GM21447 (cell line): ENCODE measurements around the gene VDR.
"Not testable (repeated sequence)": the region's sequence is repeated elsewhere in the genome, so short reads cannot be mapped to it uniquely, and the experiment has no call there.

Experiments
- ATAC-seq: cut with Tn5 transposase; IDR thresholded peaks from one replicate; pipeline ENCODE4 v1.9.1; 2021; ENCODE audit not compliant: unreplicated experiment

Gene VDR

DNA sequence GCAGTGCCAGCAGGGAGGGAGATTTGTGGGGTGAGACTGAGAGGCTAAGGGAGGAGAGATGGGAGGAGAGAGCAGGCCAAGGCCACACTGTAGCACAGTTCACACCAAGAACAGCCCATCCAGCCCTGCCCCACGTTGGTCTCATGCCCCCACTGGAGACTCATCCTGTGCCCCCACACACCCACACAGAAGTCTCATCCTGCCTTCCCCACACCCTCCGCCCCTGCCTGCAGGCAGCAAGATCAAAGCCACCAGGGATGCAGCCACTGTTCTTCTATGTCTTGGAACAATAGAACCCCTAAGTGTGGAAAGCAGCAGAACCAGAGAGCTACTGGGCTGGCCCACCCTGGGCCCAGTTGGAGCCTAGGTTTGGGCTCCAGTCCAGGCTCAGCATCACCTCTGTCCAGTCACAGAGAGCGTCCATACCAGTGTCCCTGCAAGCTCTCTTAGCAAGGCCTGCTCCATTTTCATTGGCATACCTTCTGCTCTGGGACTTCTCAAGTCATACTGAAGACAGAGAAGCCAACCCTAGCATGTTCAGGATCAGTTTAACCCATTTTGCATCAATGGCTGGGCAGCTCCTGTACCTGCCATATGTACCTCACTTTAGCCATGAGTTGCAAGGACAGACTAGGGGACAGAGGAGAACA lies 53.4 kb downstream of the VDR start:
- ATAC-seq: no peak

- ATAC-seq: no peak
Measured at GRCh38 chr12:47850153-47851084, 54.4 kb downstream of the VDR start.

DNA sequence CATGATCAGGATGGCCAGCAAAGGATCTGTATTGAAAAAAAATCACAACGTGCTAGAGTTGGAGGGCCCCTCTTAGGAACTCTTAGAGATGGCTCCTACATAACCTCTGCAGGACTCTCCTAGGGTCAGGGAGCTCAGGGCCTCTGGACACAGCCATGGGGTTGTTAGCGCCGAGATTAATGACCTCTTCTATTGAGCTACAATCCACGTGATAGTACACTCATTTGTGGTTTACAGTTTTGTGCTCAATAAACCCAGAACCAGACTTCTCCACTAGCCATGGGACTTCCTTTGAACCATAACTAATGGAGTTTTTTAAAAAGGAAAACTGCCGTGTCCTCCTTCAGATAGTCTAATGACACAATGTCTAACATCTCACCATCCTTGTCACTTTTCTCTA lies 55.5 kb downstream of the VDR start:
- no peak for ATAC-seq

- ATAC-seq: no peak
Measured at GRCh38 chr12:47848853-47849252, 55.9 kb downstream of the VDR start.

DNA sequence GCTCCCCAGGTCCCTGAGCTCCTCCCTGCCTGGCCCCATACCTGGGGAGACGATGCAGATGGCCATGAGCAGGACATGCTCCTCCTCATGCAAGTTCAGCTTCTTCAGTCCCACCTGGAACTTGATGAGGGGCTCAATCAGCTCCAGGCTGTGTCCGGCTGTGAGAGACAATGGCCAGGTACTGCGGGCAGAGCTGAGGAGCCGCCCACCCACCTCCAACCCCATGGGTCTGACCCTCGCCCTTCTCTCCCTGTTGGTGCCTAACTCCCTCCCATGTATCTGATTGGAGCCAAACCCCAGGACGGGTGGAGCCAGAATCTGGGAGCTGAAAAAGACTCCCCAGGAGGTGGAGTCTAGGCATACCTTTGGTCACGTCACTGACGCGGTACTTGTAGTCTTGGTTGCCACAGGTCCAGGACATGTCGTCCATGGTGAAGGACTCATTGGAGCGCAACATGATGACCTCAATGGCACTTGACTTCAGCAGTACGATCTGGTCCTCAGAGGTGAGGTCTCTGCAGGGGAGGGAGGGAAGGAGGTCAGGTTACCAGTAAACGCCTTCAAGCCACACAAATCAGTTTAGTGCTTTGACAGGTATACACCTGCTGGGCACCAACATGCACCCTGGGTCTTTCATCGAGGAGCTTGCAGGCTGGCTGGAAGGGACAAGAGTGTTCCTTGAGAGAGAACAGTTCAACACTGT lies 58.3 kb downstream of the VDR start:
- ATAC-seq: no peak

- ATAC-seq: no peak
Measured at GRCh38 chr12:47845081-47845480, 59.7 kb downstream of the VDR start.

DNA sequence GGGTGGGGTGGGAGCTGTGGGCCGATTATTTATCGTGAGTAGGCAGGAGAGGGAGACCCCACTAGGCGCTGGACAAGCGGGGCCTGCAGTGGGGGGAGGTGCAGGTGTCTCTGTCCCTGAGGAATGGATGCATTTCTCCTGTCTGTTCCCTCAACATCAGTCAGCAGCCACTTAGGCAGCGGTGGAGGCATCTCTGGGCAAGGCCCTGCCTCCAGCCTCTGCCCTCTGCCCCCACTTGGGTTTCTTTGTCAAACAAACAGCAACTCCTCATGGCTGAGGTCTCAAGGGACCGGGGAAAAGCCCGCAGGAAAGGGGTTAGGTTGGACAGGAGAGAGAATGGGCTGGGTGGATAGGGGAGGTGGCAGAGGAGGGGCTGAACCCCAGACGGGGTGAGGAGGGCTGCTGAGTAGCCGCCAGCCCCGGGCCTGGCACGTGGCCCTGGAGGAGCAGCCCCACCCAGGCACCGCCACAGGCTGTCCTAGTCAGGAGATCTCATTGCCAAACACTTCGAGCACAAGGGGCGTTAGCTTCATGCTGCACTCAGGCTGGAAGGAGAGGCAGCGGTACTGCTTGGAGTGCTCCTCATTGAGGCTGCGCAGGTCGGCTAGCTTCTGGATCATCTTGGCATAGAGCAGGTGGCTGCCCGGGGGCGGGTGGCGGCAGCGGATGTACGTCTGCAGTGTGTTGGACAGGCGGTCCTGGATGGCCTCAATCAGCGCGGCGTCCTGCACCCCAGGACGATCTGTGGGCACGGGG lies 60.4 kb downstream of the VDR start:
- no peak for ATAC-seq

- ATAC-seq: no peak
Measured at GRCh38 chr12:47843226-47843980, 61.4 kb downstream of the VDR start.

- not testable (repeated sequence) for ATAC-seq
Measured at GRCh38 chr12:47842543-47842942, 62.3 kb downstream of the VDR start.

DNA sequence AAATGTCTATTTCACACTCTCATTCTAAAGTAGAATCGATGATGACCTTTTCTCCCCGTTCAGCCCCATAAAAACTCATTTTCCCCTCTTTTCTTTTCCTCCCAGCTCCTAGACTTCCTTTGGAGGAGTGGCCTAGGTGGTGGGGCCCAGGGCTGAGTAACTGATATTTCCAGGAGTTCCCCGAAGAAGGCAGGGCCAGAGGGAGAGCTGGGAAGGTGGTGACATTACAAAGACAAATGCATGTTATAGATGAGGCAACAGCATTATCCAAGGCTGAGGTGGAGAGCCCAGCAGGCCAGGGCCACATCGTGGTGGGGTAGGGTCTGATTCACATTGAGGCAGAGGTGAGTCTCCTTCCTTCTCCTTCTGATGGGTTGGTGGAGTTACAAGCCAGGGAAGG lies 62.9 kb downstream of the VDR start:
- no peak for ATAC-seq

DNA sequence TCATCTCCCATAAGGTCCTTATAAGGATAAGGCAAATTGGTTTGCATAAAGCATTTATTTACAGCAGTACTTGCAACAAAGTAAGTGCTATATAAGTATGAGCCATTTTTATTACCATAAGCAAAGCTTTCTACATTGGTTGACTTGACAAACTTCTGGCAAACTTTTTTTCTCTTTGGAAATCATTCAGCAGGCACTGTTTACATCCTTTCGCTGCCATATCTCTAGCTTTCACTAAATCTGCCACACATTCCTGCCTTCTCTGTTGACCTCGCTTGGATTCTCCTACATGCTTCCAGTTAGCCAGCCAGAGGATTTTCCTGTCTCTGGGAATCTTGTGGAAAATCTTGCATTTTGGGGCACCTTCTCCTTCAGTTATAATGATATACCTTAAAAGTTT lies 63.3 kb downstream of the VDR start:
- ATAC-seq: no peak

- no peak for ATAC-seq
Measured at GRCh38 chr12:47840571-47840970, 64.2 kb downstream of the VDR start.

GRCh38 chr12:47839214-47839876 lies 65.4 kb downstream of the VDR start:
- ATAC-seq: no peak

- no peak for ATAC-seq
Measured at GRCh38 chr12:47838286-47838931, 66.4 kb downstream of the VDR start.

GRCh38 chr12:47837190-47838171 lies 67.3 kb downstream of the VDR start:
- no peak for ATAC-seq

- no peak for ATAC-seq
Measured at GRCh38 chr12:47835831-47836155, 69.0 kb downstream of the VDR start.

DNA sequence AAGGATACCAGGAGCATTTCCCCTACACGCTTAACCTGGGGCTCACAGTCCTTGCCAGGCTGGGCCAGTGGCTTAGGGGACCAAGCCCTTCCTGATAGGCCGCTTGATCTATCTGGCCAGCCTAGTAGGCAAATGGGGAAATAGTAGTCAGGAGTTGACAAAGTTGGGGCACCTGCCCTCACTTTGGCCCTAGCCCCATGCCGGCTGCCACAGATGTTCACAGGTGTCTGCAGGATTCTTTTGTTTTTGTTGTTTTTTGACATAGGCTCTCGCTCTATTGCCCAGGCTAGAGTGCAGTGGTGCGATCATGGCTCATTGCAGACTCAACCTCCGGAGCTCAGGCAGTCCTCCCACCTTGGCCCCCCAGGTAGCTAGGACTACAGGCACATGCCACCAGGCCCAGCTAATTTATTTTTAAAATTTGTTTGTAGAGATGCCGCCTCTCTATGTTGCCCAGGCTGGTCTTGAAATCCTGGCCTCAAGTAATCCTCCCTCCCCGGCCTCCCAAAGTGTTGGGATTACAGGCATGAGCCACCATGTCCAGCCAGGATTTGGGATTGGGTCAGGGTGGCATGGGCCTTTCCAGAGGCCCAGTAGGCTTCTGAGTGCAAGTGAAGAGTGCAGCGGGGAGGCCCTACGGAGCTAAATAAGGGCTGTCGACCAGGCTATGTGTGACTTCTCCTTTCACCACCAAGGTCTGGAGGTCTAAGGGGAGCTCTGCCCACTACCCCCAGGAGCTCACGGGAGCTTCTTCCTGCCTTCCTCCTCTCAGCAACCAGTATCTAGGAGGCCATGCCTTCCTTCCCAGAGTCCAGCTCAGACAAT lies 69.6 kb downstream of the VDR start:
- ATAC-seq: no peak
